Middle frontal gyrus (tissue), 1 donor: Measurements from ENCODE around the gene LRRC28.
"Not testable (repeated sequence)": the region's sequence is repeated elsewhere in the genome, so short reads cannot be mapped to it uniquely, and the experiment has no call there.

ENCODE experiments used
- DNase-seq: peaks from one replicate; pipeline ENCODE4 v3.0.0-alpha.2; 2015; ENCODE audit warnings: low spot score; ENCODE audit errors: extremely low spot score

LRRC28 gene

DNA sequence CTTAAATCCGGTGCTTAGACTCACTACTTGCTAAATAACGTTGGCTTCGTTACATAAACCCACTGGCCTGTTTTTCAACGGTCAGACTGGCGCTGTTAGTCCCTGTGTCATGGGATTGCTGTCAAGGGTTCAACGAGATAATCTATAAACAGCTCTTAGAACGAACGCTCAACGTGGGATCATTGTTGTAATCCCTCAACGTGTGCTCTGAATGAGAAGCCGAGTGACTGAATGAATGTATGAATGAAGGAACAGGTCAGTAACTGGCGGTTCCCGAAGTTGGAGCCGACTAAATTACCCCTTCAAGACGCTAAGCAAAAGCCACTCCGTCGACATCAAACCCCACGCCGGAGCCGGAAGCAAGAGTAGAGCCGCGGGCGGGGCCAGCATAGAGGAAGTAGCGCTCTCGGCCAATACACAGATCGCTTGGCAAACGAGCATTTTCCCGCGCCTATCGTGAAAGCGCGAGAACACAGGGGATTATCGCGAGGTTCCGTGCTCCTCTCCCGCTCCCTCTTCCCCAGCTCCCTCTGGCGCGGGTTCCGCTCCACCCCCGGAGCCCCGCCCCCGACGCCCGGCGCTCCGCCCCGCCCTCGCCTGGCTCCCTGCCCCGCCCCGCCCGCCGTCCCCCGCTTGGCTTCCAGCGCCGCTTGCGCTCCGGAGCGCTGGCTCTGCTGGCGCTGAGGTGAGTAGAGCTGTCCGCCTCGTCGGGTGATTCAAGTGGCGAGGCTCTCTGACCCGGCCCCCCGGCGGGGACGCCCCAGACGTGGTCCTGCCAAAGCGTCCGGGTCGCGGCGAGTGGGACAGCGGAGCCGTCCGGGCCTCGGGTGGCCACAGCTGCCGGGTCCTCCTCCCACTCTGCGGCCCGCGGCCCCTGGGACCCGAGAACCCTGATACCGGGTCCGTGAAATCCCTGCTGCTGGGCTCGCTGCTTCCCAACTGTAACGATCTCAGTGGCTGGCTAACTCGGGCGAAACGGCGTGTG is at the start of gene LRRC28:
Gene LRRC28 (plus strand): TSS at position 625 of the 985 bp plus-strand sequence. CDS start 4,477 bp downstream, outside the sequence.
- DNase-seq: peak; percentile 97

DNA sequence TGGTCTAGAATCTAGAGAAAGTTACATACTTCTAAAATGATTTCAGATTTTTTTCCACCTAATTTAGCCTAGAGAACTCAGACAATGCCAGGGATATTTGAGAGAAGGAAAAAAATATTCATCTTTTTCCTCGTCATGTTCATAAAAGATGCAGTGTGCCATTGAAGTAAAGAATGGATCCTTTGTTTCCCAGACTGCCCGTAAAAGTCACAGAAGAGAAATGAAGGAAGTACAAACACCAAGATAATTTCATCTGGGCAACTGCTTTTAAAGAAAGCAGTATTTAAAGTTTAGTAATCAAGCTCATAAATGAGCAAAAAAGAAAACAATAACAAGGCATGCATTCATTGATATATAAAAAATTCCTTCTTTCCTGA is 49.1 kb upstream of the LRRC28 start:
- DNase-seq: no peak

- no peak for DNase-seq
Observed at GRCh38 chr15:99207672-99208071, 43.6 kb upstream of the LRRC28 start.

DNA sequence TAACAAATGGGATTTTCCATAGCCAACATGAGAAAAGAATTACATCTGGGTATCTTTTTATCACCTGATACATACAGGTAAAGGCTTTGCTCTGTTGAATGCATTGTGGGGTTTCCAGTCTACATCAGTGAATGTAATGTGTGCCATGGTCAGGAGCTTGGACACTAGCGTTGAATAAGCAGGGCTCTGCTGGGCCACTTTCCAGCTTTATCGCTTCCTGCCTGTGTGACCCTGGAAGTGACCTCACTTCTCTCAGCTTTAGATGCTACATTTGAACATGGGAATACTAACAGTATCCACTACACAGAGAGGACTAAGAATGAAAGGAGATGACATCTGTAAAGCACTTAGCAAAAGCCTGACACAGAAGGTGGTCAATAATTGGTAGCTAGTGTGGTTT is 42.0 kb upstream of the LRRC28 start:
- no peak for DNase-seq

DNA sequence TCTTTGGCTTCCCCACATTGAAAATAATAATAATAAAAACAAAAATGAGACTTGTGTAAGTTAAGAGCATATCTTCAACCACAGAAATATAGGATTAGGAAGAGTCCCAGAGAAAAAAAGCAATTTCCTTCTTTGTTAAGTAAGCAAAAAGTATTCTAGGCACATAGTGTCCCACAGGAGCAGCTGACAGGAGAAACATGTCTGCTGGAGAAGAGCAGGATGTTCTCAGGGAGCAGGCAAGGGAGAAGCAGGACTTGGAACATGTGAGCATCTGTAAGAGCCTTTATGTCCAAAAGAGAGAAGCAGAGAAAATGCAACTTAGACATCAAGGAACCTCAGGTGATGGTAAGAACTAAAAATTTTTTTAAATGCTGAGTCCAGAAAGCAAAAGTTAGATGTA is 40.9 kb upstream of the LRRC28 start:
- DNase-seq: no peak

GRCh38 chr15:99211926-99212325 is 39.4 kb upstream of the LRRC28 start:
- no peak for DNase-seq

DNA sequence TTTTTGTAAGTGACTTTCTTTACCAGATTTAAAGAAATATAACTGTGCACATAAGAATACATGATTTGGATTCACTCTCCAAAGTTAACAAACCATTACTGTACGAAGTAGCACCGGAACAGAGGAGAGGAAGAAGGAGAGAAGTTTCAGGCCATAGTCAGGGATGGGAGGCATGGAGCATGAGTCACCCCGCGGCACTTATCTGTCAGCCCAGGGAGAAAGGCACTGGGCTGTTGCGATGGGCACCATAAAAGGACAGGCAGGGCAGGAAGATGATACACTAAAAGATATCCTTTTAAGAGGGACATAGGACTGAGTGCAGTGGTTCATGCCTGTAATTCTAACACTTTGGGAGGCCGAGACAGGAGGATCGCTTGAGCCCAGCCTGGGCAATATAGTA is 38.9 kb upstream of the LRRC28 start:
- DNase-seq: no peak

DNA sequence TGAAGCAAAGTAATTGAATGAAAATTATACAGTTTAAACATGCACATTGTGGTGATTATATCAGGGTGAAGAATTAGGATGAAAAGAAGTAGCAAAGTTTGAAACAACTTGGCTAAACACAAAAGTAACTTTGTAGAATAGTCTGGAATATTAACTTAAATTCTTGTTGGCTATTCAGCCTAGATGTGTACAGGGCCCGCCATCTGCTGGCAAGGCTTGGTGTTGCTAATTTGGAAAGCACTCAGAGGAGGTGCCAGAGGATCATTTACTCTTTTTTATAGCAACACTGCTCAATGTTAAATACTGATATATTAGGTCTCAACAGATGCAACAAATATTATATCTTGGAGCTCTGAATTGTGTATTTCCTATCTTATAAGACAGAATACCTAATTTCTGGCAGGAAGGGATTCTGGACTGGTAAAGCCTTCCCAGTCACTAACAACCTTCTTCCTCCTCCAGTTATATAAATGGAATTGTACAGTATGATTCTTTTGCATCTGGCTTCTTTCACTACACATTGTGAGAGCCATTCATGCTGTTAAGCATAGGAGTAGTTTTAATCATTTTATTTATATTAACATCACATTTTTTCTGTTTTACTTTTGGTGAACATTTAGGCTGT is 38.0 kb upstream of the LRRC28 start:
- DNase-seq: peak; percentile 65

DNA sequence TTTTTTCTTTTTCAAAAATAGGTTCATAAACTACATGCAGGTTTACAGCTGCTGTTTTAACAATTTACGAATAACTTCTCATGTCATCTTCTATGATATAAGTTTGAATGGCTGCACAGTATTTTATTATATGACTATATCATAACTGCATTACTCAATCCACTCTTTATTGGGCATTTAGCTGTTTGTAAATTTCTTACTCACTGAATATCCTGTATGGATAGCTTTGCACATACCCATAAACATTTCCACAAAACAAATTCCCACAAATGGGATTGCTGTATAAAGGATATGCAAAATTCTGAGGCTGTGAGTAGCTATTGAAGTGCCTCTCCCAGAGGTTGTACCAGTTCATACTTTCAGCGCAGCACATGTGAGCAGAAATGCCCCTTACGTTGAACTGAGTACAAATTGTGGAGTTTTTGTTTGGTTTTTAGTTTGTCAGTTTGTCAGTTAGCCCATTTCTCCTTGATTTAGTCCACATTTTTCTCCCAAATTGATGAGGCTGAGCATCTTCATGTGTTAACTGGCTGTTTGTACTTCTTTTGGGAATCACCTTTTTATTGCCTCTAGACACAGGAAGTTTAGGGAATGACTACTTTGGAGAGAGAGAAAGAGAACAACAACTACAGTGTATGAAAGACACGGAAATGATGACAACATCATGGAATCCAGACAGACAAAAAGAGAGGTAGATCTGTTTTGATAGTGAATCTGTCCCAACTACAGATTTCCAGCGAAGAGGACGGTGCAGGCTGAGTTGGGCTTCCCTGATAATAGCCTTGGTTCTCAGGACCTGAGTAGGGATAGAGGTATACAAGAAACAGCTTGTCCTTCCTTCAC is 26.7 kb upstream of the LRRC28 start:
- no peak for DNase-seq

GRCh38 chr15:99226802-99227201 is 24.5 kb upstream of the LRRC28 start:
- DNase-seq: no peak

DNA sequence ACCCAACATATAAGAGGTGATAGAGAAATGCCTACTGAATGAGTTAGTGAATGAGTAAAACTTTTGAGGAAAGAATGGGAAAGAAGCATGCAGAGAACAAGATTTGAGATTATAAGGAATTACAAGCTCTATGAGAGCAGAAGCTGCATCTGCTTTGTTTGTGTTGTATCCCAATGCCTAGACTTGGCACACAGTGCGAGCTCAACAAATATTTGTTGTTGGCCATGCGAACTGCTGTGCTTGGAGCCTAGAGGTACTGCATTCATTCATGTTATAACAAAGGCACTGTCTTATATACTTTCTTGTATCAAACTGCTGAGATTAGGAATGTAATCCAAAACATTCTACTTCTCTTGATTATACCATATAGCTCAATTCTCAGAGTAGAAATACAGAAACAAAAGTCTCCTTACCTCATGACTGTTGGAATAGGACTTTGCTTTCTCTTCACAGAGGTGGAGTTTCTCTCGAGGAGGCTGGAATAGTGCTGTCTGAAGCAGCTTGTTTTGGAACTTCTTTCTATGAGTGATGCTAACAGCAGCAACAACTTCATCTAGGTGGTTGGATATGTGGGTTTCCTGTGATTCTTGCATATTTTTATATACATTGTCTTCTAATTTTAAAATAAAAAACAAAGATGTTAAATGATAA is 23.0 kb upstream of the LRRC28 start:
- no peak for DNase-seq

- DNase-seq: no peak
Observed at GRCh38 chr15:99230867-99231266, 20.4 kb upstream of the LRRC28 start.

GRCh38 chr15:99232740-99233139 is 18.5 kb upstream of the LRRC28 start:
- no peak for DNase-seq

- DNase-seq: not testable (repeated sequence)
Observed at GRCh38 chr15:99234160-99234559, 17.1 kb upstream of the LRRC28 start.

DNA sequence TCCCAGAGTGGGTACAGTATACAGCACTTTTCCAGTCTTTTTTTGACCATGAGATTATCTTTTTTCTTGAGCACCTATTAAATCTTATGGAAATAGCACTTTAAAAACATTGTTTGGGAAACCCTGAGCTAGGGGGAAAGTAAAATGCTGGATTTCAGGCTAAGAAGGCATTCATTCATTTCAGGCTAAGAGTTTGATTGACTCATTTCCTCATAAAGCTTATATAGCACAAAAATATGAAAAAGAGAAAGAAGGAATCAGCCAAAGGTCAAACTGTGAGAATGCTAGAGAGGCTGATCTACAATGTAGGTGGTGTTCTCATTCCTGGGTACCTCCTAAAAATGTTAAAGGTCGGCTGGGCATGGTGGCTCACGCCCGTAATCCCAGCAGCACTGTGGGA is 12.4 kb upstream of the LRRC28 start:
- no peak for DNase-seq

DNA sequence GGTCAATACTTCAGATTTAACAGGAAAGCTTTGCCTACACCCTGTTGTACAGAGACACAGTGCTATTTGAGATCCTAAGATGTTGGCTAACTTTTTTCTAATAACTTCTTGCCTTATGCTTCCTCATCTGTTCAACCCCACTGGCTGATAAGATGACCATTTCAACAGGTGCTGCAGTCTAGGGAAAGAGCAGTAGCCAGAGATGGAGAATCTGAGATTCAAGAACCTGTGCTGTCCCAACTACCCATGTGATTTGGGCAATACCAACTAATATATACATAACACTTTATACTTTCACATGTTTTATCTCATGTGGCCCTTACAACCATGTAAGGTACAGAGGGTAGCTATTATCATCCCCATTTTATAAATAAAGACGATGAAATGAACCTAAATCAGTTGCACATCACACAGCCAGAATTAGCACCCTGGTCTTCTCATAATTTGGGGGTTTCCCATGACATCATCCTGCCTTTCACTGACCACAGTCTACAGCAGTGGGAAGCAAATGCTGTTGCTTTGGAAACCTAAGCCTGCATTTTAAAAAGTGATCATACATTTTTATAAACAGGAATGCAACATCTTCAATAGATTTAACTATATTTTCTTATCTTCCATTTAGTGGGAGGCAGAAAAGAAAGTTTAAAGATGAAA is 11.6 kb upstream of the LRRC28 start:
- no peak for DNase-seq

DNA sequence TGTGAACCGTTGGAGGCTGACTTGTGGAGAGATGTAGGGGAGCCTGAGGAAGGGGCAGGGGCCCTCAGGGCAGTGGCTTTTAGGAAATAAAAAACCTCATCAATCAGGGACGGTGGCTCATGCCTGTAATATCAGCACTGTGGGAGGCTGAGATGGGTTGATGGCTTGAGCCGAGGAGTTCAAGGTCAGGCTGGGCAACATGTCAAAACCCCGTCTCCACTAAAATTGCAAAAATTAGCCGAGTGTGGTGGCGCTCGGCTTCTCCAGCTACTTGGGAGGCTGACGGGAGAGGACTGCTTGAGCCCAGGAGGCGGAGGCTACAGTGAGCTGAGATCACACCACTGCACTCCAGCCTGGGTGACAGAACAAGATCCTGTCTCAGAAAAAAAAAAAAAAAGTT is 9.5 kb upstream of the LRRC28 start:
- DNase-seq: no peak

- no peak for DNase-seq
Observed at GRCh38 chr15:99244306-99244705, 7.0 kb upstream of the LRRC28 start.

- no peak for DNase-seq
Observed at GRCh38 chr15:99247062-99247461, 4.2 kb upstream of the LRRC28 start.

- DNase-seq: no peak
Observed at GRCh38 chr15:99248000-99248715, 3.1 kb upstream of the LRRC28 start.
